HG03469 (cell line): ENCODE results near the gene ZNF276.
A peak's percentile ranks its signal among the peaks of the same experiment; 100 is the strongest.
"Not testable (repeated sequence)": the region's sequence is repeated elsewhere in the genome, so short reads cannot be mapped to it uniquely, and the experiment has no call there.

Experiments
- ATAC-seq: cut with Tn5 transposase; IDR thresholded peaks from one replicate; pipeline ENCODE4 v1.9.1; 2021; ENCODE audit warnings: mild to moderate bottlenecking, moderate library complexity, moderate number of reproducible peaks; ENCODE audit not compliant: unreplicated experiment

The ZNF276 gene

GRCh38 chr16:89695875-89696669, 25.3 kb upstream of the ZNF276 start:
- no peak for ATAC-seq

- no peak for ATAC-seq
These were observed 24.6 kb upstream of the ZNF276 start for GRCh38 chr16:89696670-89697128.

GRCh38 chr16:89697161-89697615, 24.1 kb upstream of the ZNF276 start:
- ATAC-seq = no peak

GRCh38 chr16:89697616-89698331, 23.6 kb upstream of the ZNF276 start:
- ATAC-seq = no peak

GRCh38 chr16:89698717-89699116, 22.6 kb upstream of the ZNF276 start:
- not testable (repeated sequence) for ATAC-seq

GRCh38 chr16:89699629-89700099, 21.7 kb upstream of the ZNF276 start:
- not testable (repeated sequence) for ATAC-seq

- peak; percentile 36 for ATAC-seq
These were observed 21.2 kb upstream of the ZNF276 start for GRCh38 chr16:89700100-89700648.

- no peak for ATAC-seq
These were observed 20.5 kb upstream of the ZNF276 start for GRCh38 chr16:89700649-89701424.

GRCh38 chr16:89701425-89702406, 19.6 kb upstream of the ZNF276 start, which contains the start of gene SPATA2L:
Gene SPATA2L (minus strand): TSS chr16:89701705. CDS start chr16:89701232, 473 bp downstream.
- peak; percentile 33 for ATAC-seq

- no peak for ATAC-seq
These were observed 17.1 kb upstream of the ZNF276 start for GRCh38 chr16:89704281-89704680.

GRCh38 chr16:89705006-89705405, 16.3 kb upstream of the ZNF276 start:
- ATAC-seq = no peak

GRCh38 chr16:89706518-89707260, 14.6 kb upstream of the ZNF276 start:
- ATAC-seq = no peak

GRCh38 chr16:89707695-89708094, 13.6 kb upstream of the ZNF276 start:
- no peak for ATAC-seq

- no peak for ATAC-seq
These were observed 12.8 kb upstream of the ZNF276 start for GRCh38 chr16:89708481-89708931.

- no peak for ATAC-seq
These were observed 12.2 kb upstream of the ZNF276 start for GRCh38 chr16:89709166-89709565.

GRCh38 chr16:89709716-89710432, 11.5 kb upstream of the ZNF276 start:
- ATAC-seq = no peak

GRCh38 chr16:89710709-89711564, 10.4 kb upstream of the ZNF276 start:
- ATAC-seq = no peak
